A673 (cell line): ENCODE results near the gene CYP27C1. TPM values are rescaled to one million over a fixed set of nuclear protein-coding genes. Genes with fewer than 3 reads are reported as not detected.
"Not testable (repeated sequence)": the region's sequence is repeated elsewhere in the genome, so short reads cannot be mapped to it uniquely, and the experiment has no call there.

ENCODE experiments used
- BruUV-seq: library from RNA; stranded (reverse); fragments of 400-500 nt; replicated peaks from 2 replicates; lab custom pipeline; 2021; lab: Mats Ljungman, UMichigan
- CTCF ChIA-PET: fragments of 300-600 bp; sonication (Branson Sonifier 250); formaldehyde crosslinking; loops from one replicate; lab custom pipeline; 2022; ENCODE audit warnings: antibody characterized with exemption; lab: Charles Lee
- POLR2A ChIA-PET: fragments of 300-600 bp; sonication (Branson Sonifier 250); formaldehyde crosslinking; loops from one replicate; lab custom pipeline; 2022; ENCODE audit warnings: antibody characterized with exemption; ENCODE audit not compliant: low non-redundant PET; lab: Charles Lee
- DNase-seq: peaks from one replicate; pipeline ENCODE4 v3.0.0-alpha.2; 2015; ENCODE audit warnings: low spot score
- H3K27ac ChIP-seq: fragments of 200-600 bp; sonication (generic); 2 replicates; pipeline ENCODE4 v1.5.1; 2016; ENCODE audit warnings: mixed run types, low read depth, mild to moderate bottlenecking, mixed read lengths, antibody characterized with exemption, low read length; ENCODE audit not compliant: poor library complexity, severe bottlenecking
- H3K27me3 ChIP-seq: fragments of 200-600 bp; sonication (generic); replicated peaks from 2 replicates; pipeline ENCODE4 v1.6.1; 2017; ENCODE audit warnings: mixed run types, low read depth, mild to moderate bottlenecking, mixed read lengths, antibody characterized with exemption, low read length; ENCODE audit not compliant: insufficient read depth, poor library complexity
- H3K36me3 ChIP-seq: fragments of 200-600 bp; sonication (generic); 2 replicates; pipeline ENCODE4 v1.6.1; 2016; ENCODE audit warnings: mixed run types, mild to moderate bottlenecking, mixed read lengths, antibody characterized with exemption, low read length; ENCODE audit not compliant: insufficient read depth, poor library complexity, severe bottlenecking
- H3K4me1 ChIP-seq: fragments of 200-600 bp; sonication (generic); 2 replicates; pipeline ENCODE4 v1.6.1; 2017; ENCODE audit warnings: mixed run types, mild to moderate bottlenecking, mixed read lengths, antibody characterized with exemption, low read length; ENCODE audit not compliant: insufficient read depth, poor library complexity, severe bottlenecking
- H3K4me3 ChIP-seq: fragments of 200-600 bp; sonication (generic); 2 replicates; pipeline ENCODE4 v1.5.1; 2016; ENCODE audit warnings: low read depth, mixed run types, mild to moderate bottlenecking, mixed read lengths, low read length; ENCODE audit not compliant: poor library complexity, severe bottlenecking
- H3K9me3 ChIP-seq: fragments of 200-600 bp; sonication (generic); 2 replicates; pipeline ENCODE4 v1.6.1; 2016; ENCODE audit warnings: mixed run types, low read depth, mild to moderate bottlenecking, mixed read lengths, antibody characterized with exemption, low read length; ENCODE audit not compliant: poor library complexity, severe bottlenecking
- EZH2 ChIP-seq: fragments of 200-600 bp; sonication (generic); IDR thresholded peaks from 2 replicates; pipeline ENCODE4 v1.6.1; 2017; ENCODE audit warnings: borderline replicate concordance, low read depth, mild to moderate bottlenecking, mixed read lengths, antibody characterized with exemption, low read length; ENCODE audit not compliant: poor library complexity, severe bottlenecking
- intact Hi-C: fragments of 100-400 bp; cut with micrococcal nuclease; formaldehyde crosslinking; loops from one replicate; pipeline ENCODE4 v1.10.0; 2022; ENCODE audit not compliant: unreplicated experiment
- total RNA-seq: library from RNA; stranded (reverse); gene quantifications from 2 replicates; pipeline ENCODE4 v1.2.3, GENCODE V29; 2021
- TF ChIP-seq, protein P1 (sequence below): fragments of 300-800, 200-600 bp; sonication (generic); conservative IDR thresholded peaks from 2 replicates; pipeline ENCODE4 v1.5.1; 2017; ENCODE audit warnings: low read depth, mild to moderate bottlenecking, antibody characterized with exemption, low read length, moderate library complexity, mixed read lengths

Gene CYP27C1
- total RNA-seq, 1 experiment from 2014 or later = 4.2 TPM

DNA sequence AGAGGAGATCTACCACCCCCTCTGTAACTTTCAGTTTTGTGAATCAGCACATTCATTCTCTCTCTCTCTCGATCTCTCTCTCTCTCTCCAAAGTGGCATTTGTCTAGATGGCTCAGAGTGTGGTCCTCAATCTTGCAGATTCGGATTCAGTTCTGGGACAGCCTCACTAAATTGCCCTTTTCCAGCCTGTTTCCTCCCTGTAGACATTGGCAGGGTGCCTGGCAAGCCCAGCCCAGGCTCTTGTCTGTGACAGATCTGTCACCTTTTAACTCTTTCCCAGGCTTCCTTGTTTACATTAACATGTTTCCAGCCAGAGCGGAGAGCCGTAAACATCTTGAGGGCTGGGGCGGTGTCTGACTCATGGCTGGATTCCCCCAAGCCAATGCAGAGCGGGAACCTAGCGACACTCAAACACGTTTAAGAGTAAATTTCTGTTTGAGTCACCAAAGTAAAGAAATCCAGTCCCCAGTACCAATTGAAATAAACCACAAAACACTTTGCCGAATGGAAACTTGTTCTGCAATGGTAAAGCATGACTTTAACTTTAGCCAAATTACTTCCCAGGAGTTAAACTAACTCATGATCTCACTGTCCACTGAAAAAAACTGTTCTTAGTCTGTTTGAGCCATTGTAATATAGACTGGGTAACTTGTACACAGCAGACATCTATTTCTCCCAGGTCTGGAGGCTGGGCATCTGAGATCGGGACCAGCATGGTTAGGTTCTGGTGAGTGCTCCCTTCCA, 6.6 kb upstream of the CYP27C1 start:
- intact Hi-C loops = no loop called here
- Histone ChIP-seq H3K4me1 (peaks cover 26% of the 10 kb centered on the region), H3K27me3 (no peaks in the 10 kb centered on the region), H3K27ac (no peak overlapping the region), H3K36me3 (no peaks in the 10 kb centered on the region), H3K4me3 (no peak overlapping the region), H3K9me3 (no peaks in the 10 kb centered on the region)
- DNase-seq = peak; percentile 67
- POLR2A ChIA-PET = no interaction called here
- BruUV-seq = no TSS peak
- CTCF ChIA-PET = interaction anchor here (0.5 kb wide), 1 partner anchor 159 kb away, joined by 15 read pairs; no protein-coding TSS in a partner anchor
- TF ChIP-seq, protein P1, sequence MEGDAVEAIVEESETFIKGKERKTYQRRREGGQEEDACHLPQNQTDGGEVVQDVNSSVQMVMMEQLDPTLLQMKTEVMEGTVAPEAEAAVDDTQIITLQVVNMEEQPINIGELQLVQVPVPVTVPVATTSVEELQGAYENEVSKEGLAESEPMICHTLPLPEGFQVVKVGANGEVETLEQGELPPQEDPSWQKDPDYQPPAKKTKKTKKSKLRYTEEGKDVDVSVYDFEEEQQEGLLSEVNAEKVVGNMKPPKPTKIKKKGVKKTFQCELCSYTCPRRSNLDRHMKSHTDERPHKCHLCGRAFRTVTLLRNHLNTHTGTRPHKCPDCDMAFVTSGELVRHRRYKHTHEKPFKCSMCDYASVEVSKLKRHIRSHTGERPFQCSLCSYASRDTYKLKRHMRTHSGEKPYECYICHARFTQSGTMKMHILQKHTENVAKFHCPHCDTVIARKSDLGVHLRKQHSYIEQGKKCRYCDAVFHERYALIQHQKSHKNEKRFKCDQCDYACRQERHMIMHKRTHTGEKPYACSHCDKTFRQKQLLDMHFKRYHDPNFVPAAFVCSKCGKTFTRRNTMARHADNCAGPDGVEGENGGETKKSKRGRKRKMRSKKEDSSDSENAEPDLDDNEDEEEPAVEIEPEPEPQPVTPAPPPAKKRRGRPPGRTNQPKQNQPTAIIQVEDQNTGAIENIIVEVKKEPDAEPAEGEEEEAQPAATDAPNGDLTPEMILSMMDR = no peak
- TF ChIP-seq EZH2 = no peak

DNA sequence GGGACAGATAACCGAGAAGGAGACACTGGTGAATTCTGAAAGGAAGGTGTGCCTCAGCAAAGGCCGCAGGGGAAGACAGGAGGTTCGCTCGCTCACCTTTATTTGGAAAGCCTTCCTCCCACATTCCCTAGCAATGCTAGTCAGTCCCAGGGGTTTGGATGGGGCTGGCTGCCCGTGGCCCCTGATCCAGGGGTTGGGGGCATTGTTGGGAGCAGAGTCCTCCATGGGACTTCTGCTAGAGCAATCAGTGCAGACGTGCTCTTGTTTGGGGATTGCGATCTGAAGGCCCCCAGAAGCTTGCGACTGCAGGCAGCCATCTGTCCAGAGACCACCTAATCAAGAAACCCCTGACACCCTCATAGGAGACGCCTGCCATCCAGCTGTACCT, 6.0 kb upstream of the CYP27C1 start:
- Histone ChIP-seq H3K36me3 (no peaks in the 10 kb centered on the region), H3K27ac (no peak overlapping the region), H3K9me3 (no peaks in the 10 kb centered on the region), H3K4me3 (no peak overlapping the region), H3K27me3 (no peaks in the 10 kb centered on the region), H3K4me1 (peaks cover 26% of the 10 kb centered on the region)
- ChIA-PET POLR2A (no interaction called here), CTCF (no interaction called here)
- TF ChIP-seq, protein P1 = no peak
- TF ChIP-seq EZH2 = no peak
- intact Hi-C loops = no loop called here
- BruUV-seq = no TSS peak
- no peak for DNase-seq

DNA sequence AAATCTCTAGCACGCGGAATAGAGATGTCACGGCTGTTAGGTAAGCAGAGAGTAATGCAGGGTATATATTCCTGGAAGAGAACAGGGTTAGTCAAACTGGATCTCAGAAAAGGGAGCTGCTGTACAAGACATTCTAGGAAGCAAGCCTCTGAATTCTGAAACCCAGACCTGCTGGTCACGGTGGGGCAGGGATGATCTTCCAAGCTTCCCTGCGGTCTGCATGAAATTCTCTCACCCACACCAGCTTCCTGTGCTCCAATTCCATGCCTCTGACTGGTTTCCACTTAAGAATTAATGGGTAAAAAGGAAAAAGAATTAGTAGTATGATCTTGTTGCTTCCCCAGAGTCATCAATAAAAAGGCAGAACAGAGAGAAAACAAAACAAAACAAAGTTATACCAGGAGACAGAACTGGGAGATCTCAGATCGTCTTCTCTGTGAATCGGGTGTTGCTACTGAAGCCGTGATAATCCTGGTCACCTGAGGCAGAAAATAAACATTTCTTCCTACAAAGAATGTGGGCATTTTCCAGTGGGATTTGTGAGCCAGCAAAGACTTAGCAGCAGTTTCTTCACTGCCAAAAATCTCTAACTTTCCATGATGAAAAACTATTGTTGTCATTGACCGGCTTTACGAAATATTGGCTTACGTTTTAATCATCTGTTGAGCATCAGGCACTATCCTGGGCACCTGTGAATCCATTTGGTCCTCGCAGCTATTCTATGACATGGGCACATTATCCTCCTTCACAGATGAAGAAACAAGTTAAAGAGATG, 5.3 kb upstream of the CYP27C1 start:
- H3K27me3 ChIP-seq = no peaks in the 10 kb centered on the region
- POLR2A ChIA-PET = no interaction called here
- CTCF ChIA-PET = interaction anchor here (1.3 kb wide), 1 partner anchor 28 kb away, joined by 4 read pairs; no protein-coding TSS in a partner anchor
- no TSS peak for BruUV-seq
- H3K9me3 ChIP-seq = no peaks in the 10 kb centered on the region
- DNase-seq = peak; percentile 52
- H3K4me3 ChIP-seq = no peak overlapping the region
- H3K4me1 ChIP-seq = peaks cover 26% of the 10 kb centered on the region
- H3K36me3 ChIP-seq = no peaks in the 10 kb centered on the region
- no peak for TF ChIP-seq EZH2
- TF ChIP-seq, protein P1 = no peak
- intact Hi-C loops = no loop called here
- no peak overlapping the region for H3K27ac ChIP-seq

DNA sequence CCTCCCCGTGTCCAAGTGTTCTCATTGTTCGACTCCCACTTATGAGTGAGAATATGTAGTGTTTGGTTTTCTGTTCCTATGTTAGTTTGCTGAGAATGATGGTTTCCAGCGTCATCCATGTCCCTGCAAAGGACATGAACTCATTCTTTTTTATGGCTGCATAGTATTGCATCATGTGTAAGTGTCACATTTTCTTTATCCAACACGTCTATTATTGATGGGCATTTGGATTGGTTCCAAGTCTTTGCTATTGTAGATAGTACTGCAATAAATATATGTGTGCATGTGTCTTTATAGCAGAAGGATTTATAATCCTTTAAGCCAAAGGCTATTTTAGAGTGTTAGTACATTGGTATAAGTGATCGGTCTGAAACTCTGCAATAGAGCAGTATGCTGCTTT, 4.0 kb upstream of the CYP27C1 start:
- POLR2A ChIA-PET, H3K27me3 ChIP-seq, H3K4me3 ChIP-seq, H3K36me3 ChIP-seq, BruUV-seq, H3K27ac ChIP-seq, H3K9me3 ChIP-seq, DNase-seq, intact Hi-C loops: not testable (repeated sequence)
- peaks cover 26% of the 10 kb centered on the region for H3K4me1 ChIP-seq
- CTCF ChIA-PET = interaction anchor here (1.3 kb wide), 1 partner anchor 27 kb away, joined by 4 read pairs; no protein-coding TSS in a partner anchor
